OCI-LY3 (cell line): ENCODE data around the gene OLIG2.

Experiments
- H2AFZ ChIP-seq: fragments of 200-600, 300-600 bp; shearing (Covaris generic); 2 replicates; pipeline ENCODE4 v1.6.0; 2014; ENCODE audit warnings: antibody characterized with exemption, low read depth, low read length
- H3K27ac ChIP-seq: fragments of 200-600, 300-600 bp; sonication (generic); 2 replicates; pipeline ENCODE4 v1.5.1; 2014; ENCODE audit warnings: mild to moderate bottlenecking, low read length, moderate library complexity, mixed read lengths
- H3K27me3 ChIP-seq: fragments of 200-600, 300-600 bp; sonication (generic); 2 replicates; pipeline ENCODE4 v1.6.1; 2014; ENCODE audit warnings: low read depth, low read length, mixed read lengths
- H3K36me3 ChIP-seq: fragments of 200-600, 300-600 bp; sonication (generic); replicated peaks from 2 replicates; pipeline ENCODE3; 2014; ENCODE audit warnings: low read depth, low read length, mixed read lengths
- H3K4me1 ChIP-seq: fragments of 300-600, 200-600 bp; sonication (generic); 2 replicates; pipeline ENCODE4 v1.6.1; 2014; ENCODE audit warnings: low read length, mixed read lengths
- H3K4me2 ChIP-seq: fragments of 200-600, 300-600 bp; sonication (generic); 2 replicates; pipeline ENCODE4 v1.6.1; 2014; ENCODE audit warnings: low read length, mixed read lengths
- H3K4me3 ChIP-seq: fragments of 300-600, 200-600 bp; sonication (generic); 2 replicates; pipeline ENCODE4 v1.5.1; 2014; ENCODE audit warnings: antibody characterized with exemption, mild to moderate bottlenecking, low read length, moderate library complexity
- H3K79me2 ChIP-seq: fragments of 300-600, 200-600 bp; shearing (Covaris generic); 2 replicates; pipeline ENCODE4 v1.6.1; 2014; ENCODE audit warnings: mild to moderate bottlenecking, low read length, mixed read lengths
- H3K9ac ChIP-seq: fragments of 300-600, 200-600 bp; shearing (Covaris generic); 2 replicates; pipeline ENCODE4 v1.6.0; 2014; ENCODE audit warnings: mild to moderate bottlenecking, low read length, moderate library complexity
- H3K9me3 ChIP-seq: fragments of 200-600, 300-600 bp; shearing (Covaris generic); 2 replicates; pipeline ENCODE4 v1.6.1; 2014; ENCODE audit warnings: low read length, mixed read lengths; ENCODE audit not compliant: insufficient read depth
- H4K20me1 ChIP-seq: fragments of 200-600, 300-600 bp; sonication (generic); 2 replicates; pipeline ENCODE4 v1.6.1; 2016; ENCODE audit warnings: low read length, mixed read lengths; ENCODE audit not compliant: insufficient read depth
- EZH2phosphoT487 ChIP-seq: fragments of 200-600 bp; shearing (Covaris generic); IDR thresholded peaks from 2 replicates; pipeline ENCODE4 v1.6.1; 2018; ENCODE audit warnings: antibody characterized with exemption, mixed run types, low read depth
- TF ChIP-seq, protein P1 (sequence below): fragments of 200-600, 300-600 bp; sonication (generic); IDR thresholded peaks from 2 replicates; pipeline ENCODE4 v1.5.1; 2014; ENCODE audit warnings: antibody characterized with exemption, low read length, low read depth

The OLIG2 gene

GRCh38 chr21:33076600-33077329 is 51.0 kb downstream of the OLIG2 start:
- peaks cover 17% of the 10 kb centered on the region for H3K4me1 ChIP-seq
- H3K79me2 ChIP-seq = no peaks in the 10 kb centered on the region
- no peak overlapping the region for H3K4me3 ChIP-seq
- TF ChIP-seq EZH2phosphoT487 = no peak
- TF ChIP-seq, protein P1, sequence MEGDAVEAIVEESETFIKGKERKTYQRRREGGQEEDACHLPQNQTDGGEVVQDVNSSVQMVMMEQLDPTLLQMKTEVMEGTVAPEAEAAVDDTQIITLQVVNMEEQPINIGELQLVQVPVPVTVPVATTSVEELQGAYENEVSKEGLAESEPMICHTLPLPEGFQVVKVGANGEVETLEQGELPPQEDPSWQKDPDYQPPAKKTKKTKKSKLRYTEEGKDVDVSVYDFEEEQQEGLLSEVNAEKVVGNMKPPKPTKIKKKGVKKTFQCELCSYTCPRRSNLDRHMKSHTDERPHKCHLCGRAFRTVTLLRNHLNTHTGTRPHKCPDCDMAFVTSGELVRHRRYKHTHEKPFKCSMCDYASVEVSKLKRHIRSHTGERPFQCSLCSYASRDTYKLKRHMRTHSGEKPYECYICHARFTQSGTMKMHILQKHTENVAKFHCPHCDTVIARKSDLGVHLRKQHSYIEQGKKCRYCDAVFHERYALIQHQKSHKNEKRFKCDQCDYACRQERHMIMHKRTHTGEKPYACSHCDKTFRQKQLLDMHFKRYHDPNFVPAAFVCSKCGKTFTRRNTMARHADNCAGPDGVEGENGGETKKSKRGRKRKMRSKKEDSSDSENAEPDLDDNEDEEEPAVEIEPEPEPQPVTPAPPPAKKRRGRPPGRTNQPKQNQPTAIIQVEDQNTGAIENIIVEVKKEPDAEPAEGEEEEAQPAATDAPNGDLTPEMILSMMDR = no peak
- H4K20me1 ChIP-seq = no peaks in the 10 kb centered on the region
- no peaks in the 10 kb centered on the region for H3K36me3 ChIP-seq
- peaks cover 22% of the 10 kb centered on the region; the same call in 1 of the 2 replicates for H3K27me3 ChIP-seq
- no peaks in the 10 kb centered on the region for H3K9me3 ChIP-seq
- no peak overlapping the region for H3K9ac ChIP-seq
- no peak overlapping the region for H2AFZ ChIP-seq
- no peak overlapping the region for H3K4me2 ChIP-seq
- H3K27ac ChIP-seq = no peak overlapping the region
